ENCODE data around the gene CACNA2D3. TPM values are rescaled to one million over a fixed set of nuclear protein-coding genes. Genes with fewer than 3 reads are reported as not detected.
A peak's percentile ranks its signal among the peaks of the same experiment; 100 is the strongest.

The CACNA2D3 gene
- total RNA-seq, 1 donor from 2014 or later, result 21.2 TPM

GRCh38 chr3:54706738-54707137, 584.4 kb downstream of the CACNA2D3 start:
- no peaks in the 10 kb centered on the region for H3K36me3 ChIP-seq
- intact Hi-C loops (cut with micrococcal nuclease), result no loop called here
- DNase-seq, result no peak
- H3K4me3 ChIP-seq, result no peak overlapping the region
- no peaks in the 10 kb centered on the region for H3K27me3 ChIP-seq (ENCODE audit: low read depth)
- H3K4me1 ChIP-seq, result peaks cover 9% of the 10 kb centered on the region
- TF ChIP-seq CTCF (IDR thresholded peaks at IDR 0.05; ENCODE audit: borderline replicate concordance), result no peak
- no peak overlapping the region for H3K27ac ChIP-seq (replicated peaks)
- H3K9me3 ChIP-seq (replicated peaks), result no peaks in the 10 kb centered on the region

GRCh38 chr3:54709785-54710184, 587.4 kb downstream of the CACNA2D3 start:
- H3K4me1 ChIP-seq, result peaks cover 20% of the 10 kb centered on the region
- no peak for TF ChIP-seq CTCF (IDR thresholded peaks at IDR 0.05; ENCODE audit: borderline replicate concordance)
- H3K27me3 ChIP-seq (ENCODE audit: low read depth), result no peaks in the 10 kb centered on the region
- no peak overlapping the region for H3K4me3 ChIP-seq
- no peaks in the 10 kb centered on the region for H3K36me3 ChIP-seq
- DNase-seq, result no peak
- no peaks in the 10 kb centered on the region for H3K9me3 ChIP-seq (replicated peaks)
- intact Hi-C loops (cut with micrococcal nuclease), result no loop called here
- H3K27ac ChIP-seq (replicated peaks), result no peak overlapping the region

- Histone ChIP-seq H3K27me3 (ENCODE audit: low read depth) (no peaks in the 10 kb centered on the region), H3K4me3 (no peak overlapping the region), H3K9me3 (replicated peaks) (no peaks in the 10 kb centered on the region), H3K27ac (replicated peaks) (no peak overlapping the region), H3K36me3 (no peaks in the 10 kb centered on the region), H3K4me1 (peaks cover 20% of the 10 kb centered on the region)
- intact Hi-C loops (cut with micrococcal nuclease), result no loop called here
- TF ChIP-seq CTCF (IDR thresholded peaks at IDR 0.05; ENCODE audit: borderline replicate concordance), result no peak
- no peak for DNase-seq
Measured at GRCh38 chr3:54710954-54711353, 588.6 kb downstream of the CACNA2D3 start.

GRCh38 chr3:54712539-54712938, 590.2 kb downstream of the CACNA2D3 start:
- Histone ChIP-seq H3K27me3 (ENCODE audit: low read depth) (no peaks in the 10 kb centered on the region), H3K36me3 (no peaks in the 10 kb centered on the region), H3K4me3 (no peak overlapping the region), H3K27ac (replicated peaks) (no peak overlapping the region), H3K4me1 (peaks cover 20% of the 10 kb centered on the region), H3K9me3 (replicated peaks) (no peaks in the 10 kb centered on the region)
- no peak for TF ChIP-seq CTCF (IDR thresholded peaks at IDR 0.05; ENCODE audit: borderline replicate concordance)
- intact Hi-C loops (cut with micrococcal nuclease), result no loop called here
- DNase-seq, result no peak

- H3K36me3 ChIP-seq, result no peaks in the 10 kb centered on the region
- no peak for DNase-seq
- no peak for TF ChIP-seq CTCF (IDR thresholded peaks at IDR 0.05; ENCODE audit: borderline replicate concordance)
- no peaks in the 10 kb centered on the region for H3K9me3 ChIP-seq (replicated peaks)
- intact Hi-C loops (cut with micrococcal nuclease), result no loop called here
- H3K4me3 ChIP-seq, result no peak overlapping the region
- H3K4me1 ChIP-seq, result peaks cover 20% of the 10 kb centered on the region
- peak overlapping the region; percentile 4 for H3K27ac ChIP-seq (replicated peaks)
- no peaks in the 10 kb centered on the region for H3K27me3 ChIP-seq (ENCODE audit: low read depth)
Measured at GRCh38 chr3:54713031-54713430, 590.7 kb downstream of the CACNA2D3 start.

- no peaks in the 10 kb centered on the region for H3K27me3 ChIP-seq (ENCODE audit: low read depth)
- H3K4me3 ChIP-seq, result no peak overlapping the region
- H3K27ac ChIP-seq (replicated peaks), result peak overlapping the region; percentile 4
- H3K4me1 ChIP-seq, result peaks cover 20% of the 10 kb centered on the region
- intact Hi-C loops (cut with micrococcal nuclease), result no loop called here
- no peaks in the 10 kb centered on the region for H3K36me3 ChIP-seq
- TF ChIP-seq CTCF (IDR thresholded peaks at IDR 0.05; ENCODE audit: borderline replicate concordance), result no peak
- H3K9me3 ChIP-seq (replicated peaks), result no peaks in the 10 kb centered on the region
- no peak for DNase-seq
Measured at GRCh38 chr3:54713455-54713854, 591.1 kb downstream of the CACNA2D3 start.
